Fibroblast of mammary gland (primary cell): Measurements from ENCODE around the gene DUSP7.
A peak's percentile ranks its signal among the peaks of the same experiment; 100 is the strongest.

Experiments used
- DNase-seq: peaks from one replicate; pipeline ENCODE4 v3.0.0-alpha.2; 2010; ENCODE audit warnings: low read depth
- H3K4me3 ChIP-seq: 2 replicates; pipeline ENCODE4 v1.5.1; 2011; ENCODE audit warnings: low read depth, mild to moderate bottlenecking, low read length, moderate library complexity; ENCODE audit not compliant: control insufficient read depth
- TF ChIP-seq, protein P1 (sequence below): conservative IDR thresholded peaks from 2 replicates; pipeline ENCODE4 v1.5.1; 2011; ENCODE audit warnings: low read depth, low read length, inconsistent platforms; ENCODE audit not compliant: control insufficient read depth, insufficient read depth

The DUSP7 gene

DNA sequence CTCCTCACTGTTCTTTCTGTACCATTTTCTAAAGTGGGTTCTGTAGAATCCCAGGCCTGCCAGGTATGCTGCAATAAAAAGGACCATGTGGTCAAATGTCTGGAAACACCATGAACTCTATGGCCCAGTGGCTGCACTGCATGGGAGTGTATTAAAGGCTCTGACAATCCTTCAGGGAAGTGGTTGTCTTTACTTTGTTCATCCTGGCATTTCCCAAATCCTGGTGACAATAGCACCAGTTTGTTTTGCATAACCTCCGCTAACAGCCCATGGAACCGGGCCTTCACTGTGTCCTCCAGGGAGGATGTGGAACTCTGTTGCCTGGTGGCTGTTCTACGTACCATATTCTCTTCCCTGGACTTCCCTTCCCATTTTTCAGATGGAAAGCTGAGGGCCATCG, 11.2 kb upstream of the DUSP7 start:
- no peak overlapping the region for H3K4me3 ChIP-seq
- TF ChIP-seq, protein P1, sequence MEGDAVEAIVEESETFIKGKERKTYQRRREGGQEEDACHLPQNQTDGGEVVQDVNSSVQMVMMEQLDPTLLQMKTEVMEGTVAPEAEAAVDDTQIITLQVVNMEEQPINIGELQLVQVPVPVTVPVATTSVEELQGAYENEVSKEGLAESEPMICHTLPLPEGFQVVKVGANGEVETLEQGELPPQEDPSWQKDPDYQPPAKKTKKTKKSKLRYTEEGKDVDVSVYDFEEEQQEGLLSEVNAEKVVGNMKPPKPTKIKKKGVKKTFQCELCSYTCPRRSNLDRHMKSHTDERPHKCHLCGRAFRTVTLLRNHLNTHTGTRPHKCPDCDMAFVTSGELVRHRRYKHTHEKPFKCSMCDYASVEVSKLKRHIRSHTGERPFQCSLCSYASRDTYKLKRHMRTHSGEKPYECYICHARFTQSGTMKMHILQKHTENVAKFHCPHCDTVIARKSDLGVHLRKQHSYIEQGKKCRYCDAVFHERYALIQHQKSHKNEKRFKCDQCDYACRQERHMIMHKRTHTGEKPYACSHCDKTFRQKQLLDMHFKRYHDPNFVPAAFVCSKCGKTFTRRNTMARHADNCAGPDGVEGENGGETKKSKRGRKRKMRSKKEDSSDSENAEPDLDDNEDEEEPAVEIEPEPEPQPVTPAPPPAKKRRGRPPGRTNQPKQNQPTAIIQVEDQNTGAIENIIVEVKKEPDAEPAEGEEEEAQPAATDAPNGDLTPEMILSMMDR, result no peak
- DNase-seq, result no peak

- TF ChIP-seq, protein P1, result no peak
- DNase-seq, result no peak
Observed at GRCh38 chr3:52067046-52067445, 10.7 kb upstream of the DUSP7 start.

DNA sequence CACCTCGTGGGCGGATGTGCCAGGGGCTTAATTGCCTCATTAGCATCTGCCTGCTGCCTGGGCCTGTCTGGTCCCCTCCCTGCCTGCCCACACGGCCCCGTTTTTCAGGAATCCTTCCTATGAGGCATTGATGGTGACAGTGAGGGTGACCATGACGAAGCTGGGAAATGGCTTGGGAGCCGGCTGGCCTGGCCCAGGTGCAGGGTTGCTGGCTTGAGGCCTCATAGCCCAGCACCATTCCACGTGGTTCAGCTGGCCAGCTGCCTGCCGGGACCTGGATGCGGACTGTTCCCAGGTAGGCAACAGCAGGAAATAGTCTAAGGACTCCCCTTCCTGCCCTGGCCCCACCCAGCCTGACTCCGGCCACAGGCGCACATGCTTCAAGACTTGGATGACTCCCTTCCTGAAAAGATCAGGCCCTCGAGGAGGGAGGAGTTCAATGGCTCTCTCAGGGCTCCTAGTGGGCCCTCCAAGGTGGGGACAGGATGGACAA, 8.9 kb upstream of the DUSP7 start:
- TF ChIP-seq, protein P1, result no peak
- no peak for DNase-seq
- no peak overlapping the region for H3K4me3 ChIP-seq

More at GRCh38 chr3:52067046-52067445, 10.7 kb upstream of the DUSP7 start:
- no peak overlapping the region for H3K4me3 ChIP-seq

- no peak overlapping the region for H3K4me3 ChIP-seq
- no peak for DNase-seq
- TF ChIP-seq, protein P1, result no peak
Observed at GRCh38 chr3:52064561-52064960, 8.2 kb upstream of the DUSP7 start.

DNA sequence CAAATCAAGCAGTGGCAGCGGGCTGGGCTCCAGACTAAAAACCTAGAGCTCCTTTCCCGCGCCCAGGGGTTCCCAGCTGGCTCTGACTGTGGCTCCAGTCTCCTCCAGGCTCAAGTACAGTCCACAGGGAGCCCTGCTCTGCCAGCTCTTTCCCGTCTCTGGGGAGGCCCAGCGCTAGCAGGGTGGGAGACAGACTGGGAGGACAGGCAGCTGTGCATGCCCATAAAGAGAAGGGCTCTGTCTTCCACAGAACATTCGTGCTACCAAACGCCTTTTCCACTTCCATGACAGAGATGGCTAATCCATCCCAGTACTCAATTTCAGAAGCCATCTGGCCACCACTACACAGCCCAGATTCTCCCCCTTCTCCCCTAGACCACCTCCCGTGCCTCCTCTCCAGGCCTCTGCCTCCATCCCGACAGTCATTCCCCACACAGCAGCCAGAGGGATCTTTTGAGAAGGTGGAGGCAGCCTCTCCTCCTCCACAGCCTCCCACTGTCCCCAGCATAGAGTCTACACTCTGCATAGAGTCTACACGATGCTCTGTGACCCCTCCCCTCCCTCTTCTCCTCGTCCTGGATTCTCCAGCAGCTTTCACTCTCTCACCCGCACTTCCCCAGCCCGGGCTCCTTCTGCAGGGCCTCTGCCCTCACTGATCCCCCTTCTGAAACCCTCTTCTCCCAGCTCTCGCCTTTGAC, 6.8 kb upstream of the DUSP7 start:
- no peak for DNase-seq
- no peak overlapping the region for H3K4me3 ChIP-seq
- TF ChIP-seq, protein P1, result no peak

DNA sequence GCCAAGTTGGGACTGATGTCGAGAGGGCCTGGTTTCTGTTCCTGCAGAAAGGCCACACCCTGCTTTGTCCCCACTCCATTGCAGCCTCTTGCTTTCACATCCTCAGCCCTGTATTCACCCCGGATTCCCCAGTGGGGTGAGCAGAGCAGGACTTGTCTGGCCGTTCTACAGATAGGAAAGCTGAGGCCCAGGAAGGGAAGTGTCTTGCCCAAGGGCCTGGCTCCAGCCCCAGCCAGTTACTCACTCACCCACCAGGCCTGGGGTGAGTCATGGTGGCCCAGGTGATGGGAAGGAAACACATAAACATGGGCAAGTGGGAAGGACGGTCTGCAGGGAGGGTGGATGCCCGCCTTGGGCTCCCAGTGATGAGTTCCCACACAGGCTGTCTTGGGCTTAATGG, 6.1 kb upstream of the DUSP7 start:
- H3K4me3 ChIP-seq, result no peak overlapping the region
- TF ChIP-seq, protein P1, result no peak
- peak; percentile 94 for DNase-seq
